Measurements from ENCODE around the gene ULBP1. TPM values are rescaled to one million over a fixed set of nuclear protein-coding genes. Genes with fewer than 3 reads are reported as not detected.
"Not testable (repeated sequence)": the region's sequence is repeated elsewhere in the genome, so short reads cannot be mapped to it uniquely, and the experiment has no call there.

Gene ULBP1, protein sequence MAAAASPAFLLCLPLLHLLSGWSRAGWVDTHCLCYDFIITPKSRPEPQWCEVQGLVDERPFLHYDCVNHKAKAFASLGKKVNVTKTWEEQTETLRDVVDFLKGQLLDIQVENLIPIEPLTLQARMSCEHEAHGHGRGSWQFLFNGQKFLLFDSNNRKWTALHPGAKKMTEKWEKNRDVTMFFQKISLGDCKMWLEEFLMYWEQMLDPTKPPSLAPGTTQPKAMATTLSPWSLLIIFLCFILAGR
- total RNA-seq, result not detected

DNA sequence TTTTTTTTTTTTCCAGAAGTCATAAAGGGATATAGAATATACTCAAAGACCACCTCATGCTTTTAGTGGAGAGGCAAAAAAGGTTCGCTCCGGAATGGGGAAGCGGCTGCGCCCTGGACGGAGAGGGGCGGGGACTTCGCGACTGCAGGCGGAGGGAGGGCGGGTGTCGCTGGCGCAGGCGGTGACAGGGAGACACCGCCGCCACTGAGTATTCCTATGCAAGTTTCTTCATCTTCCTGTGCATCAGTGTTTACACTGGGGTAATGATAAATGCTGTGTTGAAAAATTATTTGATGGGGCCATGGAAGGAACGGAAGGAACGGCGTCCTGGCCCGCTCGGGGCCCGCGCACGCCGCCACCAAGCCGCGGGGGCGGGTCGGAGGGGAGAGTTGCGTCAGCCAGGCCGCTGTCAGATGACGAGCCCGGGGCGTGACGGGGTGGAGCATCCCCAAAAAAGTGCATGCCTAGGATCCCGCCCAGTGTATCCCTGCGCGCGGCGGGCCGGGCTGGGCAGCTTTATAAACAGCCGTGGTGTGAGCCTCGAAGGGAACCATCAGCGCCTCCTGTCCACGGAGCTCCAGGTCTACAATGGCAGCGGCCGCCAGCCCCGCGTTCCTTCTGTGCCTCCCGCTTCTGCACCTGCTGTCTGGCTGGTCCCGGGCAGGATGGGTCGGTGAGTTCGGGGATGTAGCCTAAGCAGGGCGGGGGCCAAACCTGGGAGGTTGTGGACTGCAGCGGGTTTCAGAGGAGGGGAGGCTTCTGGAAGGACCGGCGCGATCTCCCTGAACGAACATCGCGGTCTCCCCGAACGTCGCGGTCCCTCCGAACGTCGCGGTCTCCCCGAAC is at the start of gene ULBP1:
Gene ULBP1 (plus strand): TSS at position 482 of the 846 bp plus-strand sequence. CDS start 107 bp downstream, at position 589.
- H3K4me3 ChIP-seq, result peak within 1 kb of the TSS; percentile 33 to 60 (median 53)
- TF ChIP-seq, protein P1, sequence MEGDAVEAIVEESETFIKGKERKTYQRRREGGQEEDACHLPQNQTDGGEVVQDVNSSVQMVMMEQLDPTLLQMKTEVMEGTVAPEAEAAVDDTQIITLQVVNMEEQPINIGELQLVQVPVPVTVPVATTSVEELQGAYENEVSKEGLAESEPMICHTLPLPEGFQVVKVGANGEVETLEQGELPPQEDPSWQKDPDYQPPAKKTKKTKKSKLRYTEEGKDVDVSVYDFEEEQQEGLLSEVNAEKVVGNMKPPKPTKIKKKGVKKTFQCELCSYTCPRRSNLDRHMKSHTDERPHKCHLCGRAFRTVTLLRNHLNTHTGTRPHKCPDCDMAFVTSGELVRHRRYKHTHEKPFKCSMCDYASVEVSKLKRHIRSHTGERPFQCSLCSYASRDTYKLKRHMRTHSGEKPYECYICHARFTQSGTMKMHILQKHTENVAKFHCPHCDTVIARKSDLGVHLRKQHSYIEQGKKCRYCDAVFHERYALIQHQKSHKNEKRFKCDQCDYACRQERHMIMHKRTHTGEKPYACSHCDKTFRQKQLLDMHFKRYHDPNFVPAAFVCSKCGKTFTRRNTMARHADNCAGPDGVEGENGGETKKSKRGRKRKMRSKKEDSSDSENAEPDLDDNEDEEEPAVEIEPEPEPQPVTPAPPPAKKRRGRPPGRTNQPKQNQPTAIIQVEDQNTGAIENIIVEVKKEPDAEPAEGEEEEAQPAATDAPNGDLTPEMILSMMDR (IDR thresholded peaks at IDR 0.05), result no peak
- no peak for TF ChIP-seq POLR2A (IDR thresholded peaks at IDR 0.05)
- H3K4me1 ChIP-seq, result peaks cover 0 to 26% (median 12%) of the 10 kb centered on the region in 4 donors
- no peaks in the 10 kb centered on the region for H3K36me3 ChIP-seq
- H3K27me3 ChIP-seq, result peaks cover 0 to 45% of the 10 kb centered on the region in 2 donors
- H3K27ac ChIP-seq, result peak within 1 kb of the TSS in 1 of 4 donors; percentile 25
- peaks cover 0 to 3% (median 0%) of the 10 kb centered on the region in 4 donors for H3K9me3 ChIP-seq
- peak; percentile 66 to 86 (median 76) for DNase-seq

DNA sequence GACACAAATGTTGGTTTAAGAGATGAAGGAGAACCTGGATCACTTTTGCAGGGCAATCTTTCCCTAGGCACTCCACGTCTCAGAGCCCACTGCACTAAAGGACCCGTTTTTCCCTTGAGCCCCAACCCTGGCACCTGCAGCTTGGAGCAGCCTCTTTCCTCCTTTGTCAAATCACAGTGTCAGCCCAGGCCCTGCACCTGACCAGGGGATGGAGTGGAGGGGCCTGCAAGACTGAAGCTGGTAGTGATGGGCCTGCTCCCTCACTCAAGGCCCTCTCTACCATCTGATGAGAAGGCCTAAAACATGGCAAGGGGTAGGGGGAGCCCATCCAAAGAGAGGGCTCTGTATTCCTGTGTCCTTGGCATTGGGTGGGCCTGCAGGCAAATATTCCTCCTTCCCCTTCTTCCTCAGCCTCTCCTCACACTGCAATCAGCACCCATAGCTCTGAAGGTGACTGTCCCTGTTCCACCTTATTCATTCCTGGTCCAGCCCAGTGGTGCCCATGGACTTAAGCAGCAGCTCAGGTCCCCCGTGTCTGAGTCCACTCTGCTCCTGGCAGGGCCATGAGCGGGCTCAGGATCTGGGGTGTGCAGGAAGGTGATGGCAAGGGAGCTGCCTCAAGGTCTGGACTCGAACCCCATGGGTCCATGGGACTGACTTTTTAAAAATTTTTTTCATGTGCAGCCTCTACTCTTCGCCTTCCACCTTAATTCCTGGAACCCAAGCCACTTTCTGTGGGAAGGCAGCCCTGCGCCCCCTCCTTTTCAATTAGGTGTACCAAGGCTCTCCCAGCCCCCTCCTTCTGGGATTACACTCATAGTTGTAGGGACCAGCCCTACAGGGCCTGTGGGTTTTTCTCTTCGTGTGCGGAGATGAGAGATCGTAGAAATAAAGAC is 47.5 kb upstream of the ULBP1 start:
- Histone ChIP-seq H3K4me3 (no peak overlapping the region), H3K36me3 (no peaks in the 10 kb centered on the region), H3K9me3 (no peaks in the 10 kb centered on the region), H3K4me1 (no peaks in the 10 kb centered on the region), H3K27ac (no peak overlapping the region), H3K27me3 (no peaks in the 10 kb centered on the region)
- TF ChIP-seq POLR2A (IDR thresholded peaks at IDR 0.05), result no peak
- TF ChIP-seq, protein P1 (IDR thresholded peaks at IDR 0.05), result no peak
- DNase-seq, result peak in 1 of 3 donors; percentile 39

GRCh38 chr6:149917679-149918078 is 46.1 kb upstream of the ULBP1 start:
- peaks cover 0 to 5% (median 1%) of the 10 kb centered on the region in 4 donors for H3K4me1 ChIP-seq
- H3K27me3 ChIP-seq, result no peaks in the 10 kb centered on the region
- no peak overlapping the region for H3K4me3 ChIP-seq
- TF ChIP-seq POLR2A (IDR thresholded peaks at IDR 0.05), result no peak
- TF ChIP-seq, protein P1 (IDR thresholded peaks at IDR 0.05), result no peak
- H3K9me3 ChIP-seq, result no peaks in the 10 kb centered on the region
- H3K27ac ChIP-seq, result no peak overlapping the region
- no peak for DNase-seq
- no peaks in the 10 kb centered on the region for H3K36me3 ChIP-seq

DNA sequence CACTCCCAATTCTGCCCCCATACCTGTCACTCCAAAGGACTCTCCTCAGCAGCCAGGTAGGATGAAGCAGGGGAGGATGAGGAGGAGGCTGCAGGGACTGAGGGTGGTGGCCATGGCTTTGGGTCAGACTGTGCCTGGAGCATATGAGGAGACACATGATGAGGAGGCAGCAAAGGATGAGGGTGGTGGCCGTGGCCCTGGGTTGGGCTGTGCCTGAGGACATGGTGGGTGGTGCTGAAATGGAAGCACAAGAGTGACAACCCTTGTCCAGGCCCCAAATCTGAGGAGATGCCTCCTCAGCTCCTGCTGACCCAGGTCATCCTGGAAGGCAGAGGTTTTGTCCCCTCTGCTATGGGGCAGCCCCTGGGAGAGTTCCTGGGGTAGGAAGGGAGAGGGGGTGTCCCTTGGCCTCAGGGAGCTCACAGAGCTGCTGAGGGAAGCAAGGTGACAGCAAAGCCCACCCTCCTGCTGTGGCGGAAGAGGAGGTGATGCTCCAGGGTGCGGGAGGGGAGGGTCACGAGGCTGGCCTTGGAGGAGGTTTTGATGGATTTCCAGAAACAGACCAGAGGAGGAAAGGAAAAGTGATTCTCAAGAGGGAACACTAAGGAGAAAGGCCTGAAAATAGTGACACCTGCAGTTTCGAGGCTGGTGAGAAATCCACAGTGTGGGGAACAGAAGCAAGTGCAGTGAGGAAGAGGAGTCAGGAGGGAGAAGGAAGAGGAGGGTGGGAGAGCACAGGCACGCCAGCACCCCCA is 45.4 kb upstream of the ULBP1 start:
- TF ChIP-seq, protein P1 (IDR thresholded peaks at IDR 0.05), result no peak
- Histone ChIP-seq H3K27me3 (no peaks in the 10 kb centered on the region), H3K9me3 (no peaks in the 10 kb centered on the region), H3K27ac (no peak overlapping the region), H3K4me3 (no peak overlapping the region), H3K36me3 (no peaks in the 10 kb centered on the region), H3K4me1 (peaks cover 0 to 7% (median 4%) of the 10 kb centered on the region in 4 donors)
- DNase-seq, result peak in 1 of 3 donors; percentile 25

- not testable (repeated sequence) for H3K27me3 ChIP-seq, H3K9me3 ChIP-seq, H3K4me3 ChIP-seq, H3K27ac ChIP-seq, H3K36me3 ChIP-seq, DNase-seq, H3K4me1 ChIP-seq
These were observed 44.5 kb upstream of the ULBP1 start for GRCh38 chr6:149919126-149919833.
